Measurements from ENCODE around the gene SIPA1L2. TPM values are rescaled to one million over a fixed set of nuclear protein-coding genes. Genes with fewer than 3 reads are reported as not detected.

The SIPA1L2 gene
- 30.8 TPM for total RNA-seq

GRCh38 chr1:232630047-232630893 lies at the start of gene SIPA1L2:
TSS of gene SIPA1L2 (minus strand) at chr1:232630133. CDS start at chr1:232515339, 114,794 bp downstream.
- DNase-seq: peak; percentile 86

- DNase-seq: no peak
These were observed 48.4 kb upstream of the SIPA1L2 start for GRCh38 chr1:232678185-232678886.

GRCh38 chr1:232676307-232676706 lies 46.4 kb upstream of the SIPA1L2 start:
- DNase-seq: no peak

GRCh38 chr1:232675898-232676297 lies 46.0 kb upstream of the SIPA1L2 start:
- no peak for DNase-seq

DNA sequence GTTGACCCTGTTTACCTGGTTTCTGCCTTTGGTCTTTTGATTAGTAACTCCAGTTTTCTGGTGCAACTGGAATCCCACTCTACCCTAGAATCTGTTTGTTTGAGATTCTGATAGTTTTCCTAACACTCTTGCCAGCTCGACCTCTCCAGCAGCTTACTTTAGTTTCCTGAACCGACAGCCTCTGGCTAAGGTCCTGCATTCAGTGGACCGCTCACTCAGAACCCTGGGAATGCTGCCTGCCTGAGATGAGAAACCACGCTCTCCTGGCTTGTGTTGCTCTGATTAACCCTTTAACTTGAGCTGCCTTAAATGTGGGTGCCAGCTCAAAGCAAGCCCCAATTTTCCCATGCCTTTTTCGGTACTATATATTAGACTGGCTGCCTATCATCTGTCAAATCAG lies 45.3 kb upstream of the SIPA1L2 start:
- no peak for DNase-seq

- no peak for DNase-seq
These were observed 43.3 kb upstream of the SIPA1L2 start for GRCh38 chr1:232673256-232673655.

- DNase-seq: no peak
These were observed 40.2 kb upstream of the SIPA1L2 start for GRCh38 chr1:232669981-232670747.

DNA sequence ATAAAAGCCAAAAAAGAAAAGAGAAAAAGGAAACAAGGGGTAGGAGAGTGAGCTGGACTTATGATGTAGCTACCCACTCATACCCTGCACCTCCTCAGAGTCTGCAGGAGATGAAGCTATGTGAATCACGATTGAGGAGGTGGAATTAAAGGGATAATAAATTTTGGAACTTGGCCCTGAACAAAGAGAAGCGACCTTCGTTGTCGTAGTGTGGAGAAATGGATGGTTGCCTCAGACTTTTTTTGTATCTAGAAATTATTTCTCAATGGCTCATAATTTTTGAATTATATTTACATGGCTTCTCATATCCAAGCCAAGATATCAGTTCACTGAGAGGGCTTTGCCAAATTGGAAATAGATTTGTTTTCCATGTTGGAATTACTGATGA lies 37.8 kb upstream of the SIPA1L2 start:
- DNase-seq: peak; percentile 85

GRCh38 chr1:232667094-232667777 lies 37.3 kb upstream of the SIPA1L2 start:
- peak; percentile 83 for DNase-seq

DNA sequence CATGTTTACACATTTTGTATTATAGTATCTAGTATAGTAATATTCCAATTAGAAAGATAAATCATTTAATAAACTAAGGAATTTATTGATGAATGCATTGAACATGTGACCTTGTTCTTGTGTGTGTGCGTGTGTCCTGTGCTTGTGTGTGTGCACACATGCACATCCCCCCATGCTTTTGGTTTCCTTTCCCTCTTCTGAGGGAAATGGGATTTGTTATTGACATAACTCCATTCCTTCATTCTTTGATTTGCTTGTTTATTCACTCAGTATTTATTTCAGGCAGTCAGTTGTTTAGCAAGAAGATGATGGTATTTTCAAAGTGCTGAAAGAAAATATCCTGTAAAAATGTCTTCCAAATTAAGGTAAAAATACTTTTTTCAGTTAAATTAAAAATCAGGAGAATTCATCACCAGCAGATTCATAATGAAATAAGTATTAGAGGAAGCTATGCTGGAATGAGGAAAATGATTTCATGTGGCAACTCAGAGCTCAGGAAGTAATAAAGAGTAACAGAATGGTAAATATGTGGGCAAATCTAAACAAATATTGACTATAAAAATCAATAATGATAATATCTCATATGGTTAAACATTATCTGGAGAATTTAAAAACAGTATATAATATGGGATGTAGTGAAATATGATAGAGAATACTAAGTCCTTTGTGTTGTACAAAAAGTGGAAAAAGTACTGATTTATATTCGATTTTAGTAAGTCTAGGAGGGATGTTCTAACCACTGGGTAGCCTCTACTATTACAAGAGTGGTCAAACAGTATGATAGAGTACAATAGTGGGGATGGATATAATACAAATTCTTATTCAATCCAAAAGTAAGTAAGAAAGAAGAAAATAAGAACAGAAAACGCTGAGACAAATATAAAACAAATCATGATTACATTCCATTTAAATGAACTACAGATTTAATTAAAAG lies 35.2 kb upstream of the SIPA1L2 start:
- no peak for DNase-seq

DNA sequence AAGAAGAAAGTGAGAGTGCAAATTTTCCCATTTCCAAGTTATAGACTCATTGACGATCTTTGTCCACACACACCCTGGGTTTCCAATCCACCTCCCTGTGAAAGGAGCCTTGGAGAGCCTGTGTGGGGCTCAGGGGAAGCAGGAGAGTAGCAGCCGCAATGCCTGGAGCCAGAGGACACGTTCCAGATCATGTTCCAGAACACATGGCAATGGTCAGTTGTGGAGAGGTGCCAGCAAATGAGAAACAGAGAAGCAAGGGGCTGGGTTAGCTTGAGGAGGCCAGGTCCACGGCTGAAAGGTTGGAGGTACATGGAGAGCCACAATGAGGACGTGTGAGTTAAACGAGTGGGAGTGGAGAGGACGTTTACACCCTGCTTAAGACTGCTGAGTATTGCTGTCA lies 33.0 kb upstream of the SIPA1L2 start:
- no peak for DNase-seq

GRCh38 chr1:232658386-232658785 lies 28.5 kb upstream of the SIPA1L2 start:
- peak; percentile 91 for DNase-seq

- DNase-seq: peak; percentile 77
These were observed 27.6 kb upstream of the SIPA1L2 start for GRCh38 chr1:232657426-232658005.

DNA sequence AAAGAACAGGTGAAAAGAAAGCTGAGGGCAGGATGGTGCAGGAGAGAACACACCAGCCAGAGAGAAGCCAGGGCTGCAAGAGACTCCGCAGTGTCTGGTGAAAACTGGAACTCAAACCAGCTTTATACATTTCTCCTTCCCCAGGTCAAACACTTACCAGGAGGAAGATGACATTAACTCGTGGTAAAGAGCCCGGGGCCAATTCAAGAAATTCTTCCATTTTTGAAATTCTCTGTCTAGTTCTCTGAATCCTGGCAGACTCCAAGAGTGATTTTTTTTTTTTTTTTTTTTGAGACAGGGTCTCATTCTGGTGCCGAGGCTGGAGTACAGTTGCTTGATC lies 25.8 kb upstream of the SIPA1L2 start:
- DNase-seq: no peak

DNA sequence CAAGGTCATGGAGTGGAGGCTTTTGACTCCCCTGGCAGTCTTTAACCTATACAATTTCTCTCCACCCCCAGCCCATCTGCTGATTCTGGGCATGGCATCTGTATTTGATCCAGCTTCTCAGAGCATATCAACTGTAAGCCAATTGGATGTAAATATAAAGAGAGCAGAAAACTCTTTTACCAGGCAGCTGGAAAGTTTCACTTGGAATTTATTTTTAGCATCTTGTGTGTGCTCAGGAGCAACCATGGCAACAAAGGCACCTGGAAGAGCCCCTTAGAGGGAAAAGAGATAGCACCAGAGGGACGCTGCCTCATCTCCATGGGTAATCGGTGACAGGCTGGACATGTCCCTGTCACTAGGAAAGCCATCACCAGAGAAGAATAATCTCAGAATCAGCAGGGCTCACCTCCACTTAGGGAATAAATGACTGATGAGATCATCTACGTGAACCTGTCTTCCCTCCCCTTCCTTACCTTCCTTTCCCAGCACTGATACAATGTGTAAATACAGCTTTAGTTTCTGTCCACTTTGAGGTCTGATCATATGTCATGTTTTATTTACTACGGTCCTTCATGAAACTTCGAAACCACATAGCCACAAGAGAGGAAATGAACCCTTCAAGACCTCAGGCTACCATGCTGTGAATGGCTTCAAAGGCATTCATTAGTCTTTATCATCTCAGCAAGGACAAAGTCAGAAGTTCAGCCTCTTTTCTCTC lies 25.3 kb upstream of the SIPA1L2 start:
- no peak for DNase-seq

- no peak for DNase-seq
These were observed 23.9 kb upstream of the SIPA1L2 start for GRCh38 chr1:232653789-232654188.

DNA sequence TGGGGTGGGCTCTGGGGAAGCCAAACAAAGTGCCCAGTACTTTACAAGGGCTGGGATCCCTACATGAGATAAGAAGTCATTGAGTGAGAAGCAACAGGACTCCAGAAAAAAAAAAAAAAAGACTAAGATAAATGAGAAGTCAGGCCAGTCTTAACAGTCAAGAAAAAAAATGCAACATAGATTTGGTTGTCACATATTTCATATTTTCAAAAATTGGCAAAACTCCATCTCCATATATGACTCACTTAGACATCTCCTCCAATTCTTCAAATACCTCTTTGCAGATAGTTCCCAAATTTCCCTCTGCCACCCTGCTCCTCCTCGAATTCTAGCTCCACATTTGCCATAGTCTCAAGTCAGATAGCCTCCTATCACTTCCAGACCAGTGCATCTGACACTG lies 20.9 kb upstream of the SIPA1L2 start:
- DNase-seq: no peak

GRCh38 chr1:232650418-232650817 lies 20.5 kb upstream of the SIPA1L2 start:
- no peak for DNase-seq

DNA sequence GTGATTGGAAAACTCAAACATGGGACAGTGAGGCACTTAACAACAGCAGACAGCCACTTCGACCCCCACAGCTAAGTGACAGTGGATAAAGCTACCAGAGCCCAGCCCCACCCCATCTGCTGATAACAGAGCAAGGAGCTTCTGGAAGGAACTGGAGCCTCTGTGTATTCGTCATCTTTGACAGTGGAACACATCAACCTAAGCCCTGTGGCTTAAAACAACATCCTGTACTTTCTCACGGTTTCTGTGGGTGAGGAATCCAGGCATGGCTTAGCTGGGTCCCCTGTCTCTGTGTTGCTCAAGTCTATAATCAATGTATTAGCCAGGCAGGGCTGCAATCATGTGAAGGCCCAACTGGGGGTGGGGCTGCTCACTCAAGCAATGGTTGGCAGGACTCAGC lies 18.4 kb upstream of the SIPA1L2 start:
- no peak for DNase-seq

- no peak for DNase-seq
These were observed 14.3 kb upstream of the SIPA1L2 start for GRCh38 chr1:232644209-232644608.
